Endodermal cell (in vitro differentiated cells): ENCODE data around the gene PLGLB1. TPM values are rescaled to one million over a fixed set of nuclear protein-coding genes. Genes with fewer than 3 reads are reported as not detected.
"Not testable (repeated sequence)": the region's sequence is repeated elsewhere in the genome, so short reads cannot be mapped to it uniquely, and the experiment has no call there.

ENCODE experiments used
- DNase-seq: peaks from one replicate; pipeline ENCODE4 v3.0.0-alpha.2; 2017
- H3K27ac ChIP-seq: 2 replicates; pipeline ENCODE4 v1.5.1; 2013; ENCODE audit warnings: mild to moderate bottlenecking, low read depth, low read length, moderate library complexity
- H3K27me3 ChIP-seq: 2 replicates; pipeline ENCODE4 v1.6.1; 2013; ENCODE audit warnings: mild to moderate bottlenecking, low read length, moderate library complexity; ENCODE audit not compliant: insufficient read depth, control insufficient read depth, poor library complexity, severe bottlenecking
- H3K36me3 ChIP-seq: 2 replicates; pipeline ENCODE4 v1.7.0; 2013; ENCODE audit warnings: mild to moderate bottlenecking, low read length, moderate library complexity; ENCODE audit not compliant: control insufficient read depth, insufficient read depth
- H3K4me1 ChIP-seq: one replicate; pipeline ENCODE4 v1.7.0; 2013; ENCODE audit warnings: low read length; ENCODE audit not compliant: control insufficient read depth, insufficient read depth
- H3K4me3 ChIP-seq: 2 replicates; pipeline ENCODE4 v1.5.1; 2013; ENCODE audit warnings: mild to moderate bottlenecking, low read length, moderate library complexity
- H3K9ac ChIP-seq: 2 replicates; pipeline ENCODE4 v1.6.1; 2013; ENCODE audit warnings: mild to moderate bottlenecking, low read length, moderate library complexity; ENCODE audit not compliant: poor library complexity, severe bottlenecking; ENCODE audit errors: extremely low read depth
- H3K9me3 ChIP-seq: 2 replicates; pipeline ENCODE4 v1.6.1; 2013; ENCODE audit warnings: mild to moderate bottlenecking, low read length, moderate library complexity; ENCODE audit not compliant: control insufficient read depth
- H3K27ac Mint-ChIP-seq: 2 replicates; pipeline ENCODE4 v1.8.0; 2020; ENCODE audit warnings: mixed read lengths
- H3K27me3 Mint-ChIP-seq: 2 replicates; pipeline ENCODE4 v1.8.0; 2021; ENCODE audit warnings: mild to moderate bottlenecking, mixed read lengths; ENCODE audit not compliant: insufficient read depth
- H3K36me3 Mint-ChIP-seq: 2 replicates; pipeline ENCODE4 v1.8.0; 2020; ENCODE audit warnings: low read depth, mixed read lengths
- H3K4me1 Mint-ChIP-seq: 2 replicates; pipeline ENCODE4 v1.8.0; 2020; ENCODE audit warnings: mixed read lengths
- H3K4me3 Mint-ChIP-seq: 2 replicates; pipeline ENCODE4 v1.8.0; 2020; ENCODE audit warnings: mild to moderate bottlenecking, moderate library complexity, mixed read lengths
- H3K9me3 Mint-ChIP-seq: 2 replicates; pipeline ENCODE4 v1.8.0; 2020; ENCODE audit warnings: mild to moderate bottlenecking, mixed read lengths
- WGBS, 2 experiments: methylation state at CpG; one replicate each; pipeline versions ENCODE4 v1.1.5 to v1.1.7; 2013; ENCODE audit warnings: missing lambda C conversion rate in 2 of 2, mixed read lengths in 1 of 2; ENCODE audit not compliant: insufficient coverage in 1 of 2, insufficient read length in 1 of 2; 5-methylcytosine and 5-hydroxymethylcytosine counted together
- long read RNA-seq, 4 experiments: library from polyadenylated mRNA in 2 of 4; library from RNA in 1 of 4; library from capped mRNA in 1 of 4; stranded (forward) in 3 of 4; unstranded in 1 of 4; transcript quantifications; one replicate each; pipeline ENCODE4 v2.0.0, GENCODE V29; 2020 to 2021; ENCODE audit warnings: inconsistent platforms in 1 of 4
- polyA plus RNA-seq, 2 experiments: library from polyadenylated mRNA; stranded (reverse); fragments of 50-300 nt; gene quantifications; one replicate each; pipeline ENCODE4 v1.2.3, GENCODE V29; 2013
- total RNA-seq, 2 donors: library from RNA; stranded (reverse); fragmentation: NEBNext Ultra II Directional in 1 of 2; extraction: Animal tissue kit (Norgen Biotek cat#: 25700) in 1 of 2; gene quantifications; 2 replicates in 1 of 2; 3 replicates in 1 of 2; pipeline ENCODE4 v1.2.1, GENCODE V29; 2021

PLGLB1 gene
- 1 to 10 TPM in 1 of 2 donors, not detected in 1; 2.3 TPM for total RNA-seq
- 1.5 TPM for polyA plus RNA-seq (2013, experiment 1 of 2)
- 0.54 TPM for polyA plus RNA-seq (2013, experiment 2 of 2)
- long read RNA-seq, experiment 1, result 0 reads
- long read RNA-seq, experiment 2, result 0 reads
- long read RNA-seq, experiment 3, result 0 reads
- long read RNA-seq, experiment 4, result 0 reads

GRCh38 chr2:87021744-87022143, at the start of gene PLGLB1:
PLGLB1 (minus strand) TSS chr2:87021844; CDS start chr2:87021783, 61 bp downstream.
- H3K4me3 ChIP-seq, H3K27ac ChIP-seq, H3K36me3 ChIP-seq, H3K27me3 Mint-ChIP-seq, H3K9me3 ChIP-seq, H3K27ac Mint-ChIP-seq, H3K4me1 Mint-ChIP-seq, H3K4me1 ChIP-seq, H3K9me3 Mint-ChIP-seq, H3K36me3 Mint-ChIP-seq, H3K27me3 ChIP-seq, H3K4me3 Mint-ChIP-seq, DNase-seq, H3K9ac ChIP-seq: not testable (repeated sequence)
- no CpG with 5 or more reads among the region's 3 CpGs for whole genome bisulfite sequencing, 2 experiments

GRCh38 chr2:87064305-87064704, 42.7 kb upstream of the PLGLB1 start:
- not testable (repeated sequence) for H3K4me3 ChIP-seq, H3K4me3 Mint-ChIP-seq, H3K36me3 ChIP-seq, H3K27ac Mint-ChIP-seq, H3K9me3 Mint-ChIP-seq, DNase-seq, H3K4me1 Mint-ChIP-seq, H3K36me3 Mint-ChIP-seq, H3K27ac ChIP-seq, H3K27me3 ChIP-seq, H3K9ac ChIP-seq, H3K9me3 ChIP-seq, H3K4me1 ChIP-seq, H3K27me3 Mint-ChIP-seq
- no CpG with 5 or more reads among the region's 2 CpGs for WGBS, 2 experiments

- H3K36me3 ChIP-seq, H3K27me3 Mint-ChIP-seq, H3K9ac ChIP-seq, H3K9me3 Mint-ChIP-seq, H3K27me3 ChIP-seq, DNase-seq, H3K4me1 ChIP-seq, H3K4me3 Mint-ChIP-seq, H3K36me3 Mint-ChIP-seq, H3K9me3 ChIP-seq, H3K4me3 ChIP-seq, H3K4me1 Mint-ChIP-seq, H3K27ac ChIP-seq, H3K27ac Mint-ChIP-seq: not testable (repeated sequence)
- no CpG with 5 or more reads among the region's 2 CpGs for WGBS, 2 experiments
Measured at GRCh38 chr2:87063431-87063830, 41.8 kb upstream of the PLGLB1 start.

GRCh38 chr2:87061519-87061918, 39.9 kb upstream of the PLGLB1 start:
- not testable (repeated sequence) for H3K4me1 Mint-ChIP-seq, H3K4me3 ChIP-seq, H3K9ac ChIP-seq, H3K9me3 Mint-ChIP-seq, DNase-seq, H3K36me3 ChIP-seq, H3K36me3 Mint-ChIP-seq, H3K27me3 ChIP-seq, H3K27me3 Mint-ChIP-seq, H3K27ac Mint-ChIP-seq, H3K4me1 ChIP-seq, H3K4me3 Mint-ChIP-seq, H3K27ac ChIP-seq, H3K9me3 ChIP-seq
- WGBS, 2 experiments, result no CpG with 5 or more reads among the region's 1 CpG

GRCh38 chr2:87057606-87058005, 36.0 kb upstream of the PLGLB1 start:
- H3K9me3 ChIP-seq, H3K4me3 Mint-ChIP-seq, H3K9me3 Mint-ChIP-seq, DNase-seq, H3K36me3 ChIP-seq, H3K27me3 ChIP-seq, H3K27ac Mint-ChIP-seq, H3K4me1 Mint-ChIP-seq, H3K9ac ChIP-seq, H3K4me3 ChIP-seq, H3K4me1 ChIP-seq, H3K27me3 Mint-ChIP-seq, H3K36me3 Mint-ChIP-seq, H3K27ac ChIP-seq: not testable (repeated sequence)
- 100% methylated on average over 2 of the region's 4 CpGs; no CpG with 5 or more reads in 1 of the 2 experiments for WGBS, 2 experiments

GRCh38 chr2:87056843-87057242, 35.2 kb upstream of the PLGLB1 start:
- H3K4me1 Mint-ChIP-seq, H3K27me3 Mint-ChIP-seq: not testable (repeated sequence)

GRCh38 chr2:87056435-87056834, 34.8 kb upstream of the PLGLB1 start:
- not testable (repeated sequence) for H3K36me3 Mint-ChIP-seq, H3K36me3 ChIP-seq, H3K4me3 Mint-ChIP-seq, H3K27me3 Mint-ChIP-seq, H3K9me3 ChIP-seq, H3K27ac ChIP-seq, H3K4me3 ChIP-seq, H3K4me1 Mint-ChIP-seq, H3K27ac Mint-ChIP-seq, DNase-seq, H3K4me1 ChIP-seq, H3K9me3 Mint-ChIP-seq, H3K9ac ChIP-seq, H3K27me3 ChIP-seq
- no CpG with 5 or more reads among the region's 11 CpGs for WGBS, 2 experiments

More at GRCh38 chr2:87056843-87057242, 35.2 kb upstream of the PLGLB1 start:
- not testable (repeated sequence) for H3K4me3 ChIP-seq, H3K4me3 Mint-ChIP-seq, H3K27ac Mint-ChIP-seq, DNase-seq, H3K27me3 ChIP-seq, H3K36me3 Mint-ChIP-seq, H3K4me1 ChIP-seq, H3K27ac ChIP-seq, H3K9me3 ChIP-seq, H3K36me3 ChIP-seq, H3K9ac ChIP-seq, H3K9me3 Mint-ChIP-seq
